SKM-1 (cell line): ENCODE measurements around the gene TMEM132C.

Experiments
- DNase-seq: peaks from one replicate; lab custom pipeline; 2025; ENCODE audit not compliant: unreplicated experiment; lab: John Stamatoyannopoulos, UW

The TMEM132C gene

DNA sequence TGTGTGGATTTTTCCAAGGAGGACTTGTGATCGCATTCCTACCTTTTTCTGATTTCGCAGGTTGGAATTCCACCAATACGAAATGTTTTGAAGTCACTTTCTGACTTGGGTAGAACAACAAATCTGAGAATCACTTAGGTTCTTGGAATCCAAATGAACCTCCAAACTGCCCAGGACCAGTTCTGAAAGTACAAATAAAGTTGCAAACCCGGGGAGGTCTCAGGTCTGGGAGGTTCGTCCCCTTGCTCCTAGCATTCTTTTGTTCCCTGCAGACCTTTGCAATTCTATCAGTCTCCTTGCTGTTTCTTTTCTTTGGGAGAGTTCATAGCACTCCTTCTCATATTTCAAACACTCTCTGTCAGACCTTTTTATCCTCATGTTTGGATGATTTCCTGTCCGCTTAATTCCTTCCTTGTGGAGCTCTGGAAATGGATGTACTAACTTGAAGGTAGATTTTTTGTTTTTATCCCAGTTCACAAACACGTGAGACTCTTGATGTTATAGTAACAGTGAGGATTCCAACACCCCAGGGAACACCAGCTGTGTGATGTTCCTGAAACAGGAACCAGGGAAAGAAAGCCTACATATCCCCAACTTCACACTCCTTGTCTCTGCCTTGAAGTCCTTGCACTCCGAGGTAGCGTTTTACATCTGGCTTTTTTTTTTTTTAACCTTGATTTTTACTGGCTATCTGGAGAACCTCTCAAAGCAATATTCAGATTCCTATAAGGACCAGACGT is 70.6 kb downstream of the TMEM132C start:
- DNase-seq, result no peak

DNA sequence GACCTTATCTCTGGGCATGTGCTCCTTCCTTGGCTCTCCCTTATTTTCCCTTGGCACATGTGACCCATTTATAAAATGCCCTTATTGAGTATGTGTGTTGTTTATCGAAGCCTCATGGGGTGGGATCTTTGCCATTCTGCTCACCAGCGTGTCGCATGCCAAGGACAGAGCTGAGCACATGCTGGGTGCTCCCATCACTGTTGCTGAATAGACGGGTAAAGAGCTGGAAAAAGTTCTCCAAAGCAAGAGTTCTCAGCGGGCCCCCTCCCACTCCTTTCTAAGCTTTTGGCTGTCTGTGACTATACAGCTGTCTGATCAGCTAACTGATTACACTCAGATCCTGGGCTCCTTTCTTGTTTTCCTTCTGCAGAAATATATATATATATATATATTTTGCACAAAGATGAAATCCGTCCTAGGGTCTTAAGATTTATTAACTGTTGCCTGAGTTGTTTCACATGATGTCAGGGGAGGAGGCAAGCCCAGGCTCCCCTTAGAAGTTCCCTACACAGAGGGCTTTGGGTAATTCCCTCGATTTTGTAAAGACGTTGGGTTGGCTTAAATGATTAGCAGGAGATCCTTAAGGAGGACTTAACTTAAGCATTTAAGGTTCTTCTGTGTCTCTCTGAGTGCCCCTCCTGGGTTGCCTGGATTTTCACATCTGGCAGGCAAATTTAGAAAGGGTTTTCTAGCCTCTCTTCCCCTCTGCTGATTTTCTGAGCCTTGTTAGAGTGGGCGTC is 71.6 kb downstream of the TMEM132C start:
- no peak for DNase-seq

DNA sequence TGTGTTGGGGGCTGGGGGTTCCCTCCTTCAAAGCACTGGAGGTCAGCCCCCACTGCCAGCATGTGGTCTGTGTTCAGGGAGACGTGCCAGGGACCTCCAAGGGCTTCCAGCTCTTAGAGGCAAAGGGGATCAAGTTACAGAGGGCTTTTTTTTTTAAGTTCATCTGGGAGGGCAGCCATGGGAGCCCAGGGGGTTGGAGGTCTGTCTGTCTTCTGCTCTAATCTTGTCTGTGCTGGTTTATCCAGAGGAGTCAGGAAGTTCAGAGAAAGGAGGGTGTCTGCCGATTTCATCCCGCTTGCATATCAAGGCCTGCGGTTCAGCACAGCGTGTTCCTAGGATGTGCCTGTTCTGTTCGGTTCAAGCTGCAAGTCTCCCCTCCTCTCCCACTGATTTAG is 72.2 kb downstream of the TMEM132C start:
- no peak for DNase-seq

DNA sequence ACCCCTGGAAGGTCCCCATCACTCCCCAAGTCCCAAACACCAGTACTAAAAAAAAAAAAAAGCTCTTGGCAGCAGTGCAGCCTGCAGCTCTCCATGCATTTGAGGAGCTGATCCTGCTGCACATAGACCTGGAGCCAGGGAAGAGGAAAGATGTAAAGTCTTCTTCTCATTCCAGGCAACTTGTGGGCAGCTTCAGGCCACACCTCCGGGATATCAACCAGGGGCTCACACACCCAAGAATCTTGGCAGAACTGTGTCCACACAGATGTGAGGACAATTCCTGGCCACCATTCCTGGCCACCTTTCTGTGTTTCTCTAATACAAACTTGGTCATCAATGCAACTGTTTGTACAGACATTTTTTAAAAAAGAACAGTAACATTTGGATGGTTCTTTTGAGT is 72.7 kb downstream of the TMEM132C start:
- DNase-seq, result no peak

DNA sequence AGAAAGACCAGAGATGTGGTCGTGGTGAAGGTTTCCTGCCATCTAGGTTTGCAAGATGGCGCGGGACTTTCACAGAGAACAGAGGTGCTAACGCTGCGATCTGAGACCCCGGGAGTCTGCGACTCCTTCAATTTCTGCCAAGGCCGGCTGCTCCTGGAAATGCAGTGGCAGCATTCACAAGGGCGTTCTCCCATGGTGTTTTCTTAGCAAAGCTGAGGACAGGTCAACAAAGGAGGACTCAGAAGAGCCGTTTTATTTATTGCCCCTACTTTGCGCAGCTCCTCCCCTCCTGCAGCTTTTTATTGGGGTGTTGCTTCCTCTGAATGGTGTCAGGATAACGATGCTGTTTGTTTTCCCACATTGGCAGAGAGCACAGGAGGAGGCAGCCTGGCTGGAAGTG is 86.3 kb downstream of the TMEM132C start:
- no peak for DNase-seq

DNA sequence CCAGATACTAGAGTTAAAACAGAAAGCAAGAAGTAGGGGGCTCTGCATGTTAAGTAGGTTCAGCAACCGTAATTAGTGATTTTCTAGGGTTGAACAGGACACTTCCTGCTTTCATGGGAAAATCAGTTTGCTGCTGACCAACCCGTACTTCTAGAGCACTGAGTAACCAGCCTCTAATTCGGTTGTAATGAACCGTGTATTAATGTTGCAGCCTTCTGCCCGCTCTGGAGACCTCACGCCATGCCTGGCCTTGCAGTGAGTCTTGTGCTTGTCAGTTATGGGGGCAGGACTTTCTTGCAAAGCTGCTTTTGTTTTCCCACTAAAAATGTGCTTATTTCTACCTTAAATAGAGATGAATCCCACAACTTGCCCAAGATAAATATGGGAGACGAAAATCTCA is 89.6 kb downstream of the TMEM132C start:
- DNase-seq, result no peak

DNA sequence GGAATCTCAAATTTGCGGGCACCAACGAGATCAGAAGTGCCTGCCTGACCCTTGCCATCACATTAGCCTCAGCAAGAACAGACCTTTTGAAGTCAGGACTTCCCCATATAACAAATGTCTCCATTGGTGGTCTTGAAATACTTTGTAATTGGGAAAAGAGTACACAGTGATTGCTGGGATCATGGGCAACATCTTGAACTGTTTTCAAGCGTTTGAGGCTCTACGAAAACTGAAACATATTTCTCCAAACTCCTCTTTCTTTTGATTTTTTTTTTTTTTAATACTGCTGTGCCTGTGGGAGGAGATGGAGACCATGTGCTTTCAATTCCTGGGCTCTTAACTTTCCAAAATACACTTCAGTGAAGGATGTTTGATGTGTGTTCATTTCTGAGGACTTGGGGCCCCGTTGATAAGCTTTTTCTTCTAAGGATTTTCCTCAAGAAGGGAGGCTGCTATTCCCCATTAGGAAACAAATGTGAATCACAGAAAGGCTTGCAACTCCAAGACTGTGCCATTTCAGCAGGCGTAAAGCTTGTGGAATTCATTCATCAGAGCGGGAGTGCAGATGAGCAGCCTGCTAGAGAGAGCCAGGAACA is 94.5 kb downstream of the TMEM132C start:
- DNase-seq, result no peak

DNA sequence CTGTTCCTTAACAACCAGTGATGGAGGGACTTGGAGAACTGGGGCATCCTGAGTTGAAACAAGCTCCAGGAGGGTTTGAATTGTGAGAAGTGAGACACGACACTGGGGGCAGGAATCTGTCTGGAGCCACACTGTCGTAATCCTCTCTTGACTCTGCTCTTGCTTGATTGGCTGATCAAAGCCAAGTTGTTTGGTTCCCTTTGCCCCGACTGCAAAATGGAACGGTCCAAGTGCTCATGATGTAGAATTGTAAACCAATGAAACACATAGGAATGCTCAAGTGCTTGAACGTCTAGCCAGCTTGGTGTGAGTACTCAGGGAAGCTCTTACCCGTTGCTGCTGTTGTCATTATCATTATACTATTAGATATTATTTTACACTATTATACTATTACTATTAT is 98.1 kb downstream of the TMEM132C start:
- no peak for DNase-seq

DNA sequence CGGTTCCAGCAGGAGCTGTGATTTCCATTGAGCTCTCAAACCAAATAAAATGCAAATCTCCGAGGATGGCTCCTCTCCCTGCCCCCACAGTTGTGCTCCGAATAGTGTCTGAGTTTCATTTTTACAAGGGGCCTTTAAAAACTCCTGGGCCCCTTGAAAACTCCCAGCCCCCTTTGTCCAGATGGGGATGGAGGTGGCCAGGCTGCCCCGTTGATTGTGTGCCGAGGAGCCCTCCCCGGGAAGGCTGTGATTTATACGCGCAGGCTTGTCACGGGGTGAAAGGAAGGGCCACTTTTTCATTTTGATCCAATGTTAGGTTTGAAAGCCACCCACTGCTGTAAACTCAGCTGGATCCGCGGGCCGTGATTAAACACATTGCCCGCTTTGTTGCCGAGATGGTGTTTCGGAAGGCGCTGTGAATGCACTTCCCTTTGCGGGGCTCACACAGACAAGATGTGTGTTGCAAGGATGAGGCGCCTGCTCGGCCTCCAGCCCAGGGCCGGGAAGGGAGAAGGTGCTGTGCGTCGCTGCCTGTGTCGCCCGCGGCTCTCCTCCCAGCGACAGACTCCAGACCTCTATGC is 98.8 kb downstream of the TMEM132C start:
- no peak for DNase-seq

DNA sequence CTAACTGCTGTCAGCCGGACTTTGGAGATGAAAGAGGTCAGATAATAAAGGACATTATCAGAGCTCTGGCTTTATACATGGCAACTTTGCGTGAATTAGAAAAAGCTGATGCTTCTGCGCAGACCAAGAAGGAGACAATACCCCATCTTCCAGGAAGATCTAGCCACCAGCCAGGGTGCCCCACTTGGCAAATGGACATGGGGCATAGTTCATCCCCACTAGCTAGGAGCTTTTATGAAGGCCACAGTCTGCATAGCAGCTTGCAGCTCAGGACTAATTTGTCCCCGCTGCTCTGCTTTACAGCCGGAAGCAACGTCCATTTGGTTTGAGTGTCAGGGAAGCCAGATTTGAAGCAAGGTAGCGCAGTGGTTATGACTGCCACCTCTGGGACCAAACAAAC is 101.0 kb downstream of the TMEM132C start:
- no peak for DNase-seq

DNA sequence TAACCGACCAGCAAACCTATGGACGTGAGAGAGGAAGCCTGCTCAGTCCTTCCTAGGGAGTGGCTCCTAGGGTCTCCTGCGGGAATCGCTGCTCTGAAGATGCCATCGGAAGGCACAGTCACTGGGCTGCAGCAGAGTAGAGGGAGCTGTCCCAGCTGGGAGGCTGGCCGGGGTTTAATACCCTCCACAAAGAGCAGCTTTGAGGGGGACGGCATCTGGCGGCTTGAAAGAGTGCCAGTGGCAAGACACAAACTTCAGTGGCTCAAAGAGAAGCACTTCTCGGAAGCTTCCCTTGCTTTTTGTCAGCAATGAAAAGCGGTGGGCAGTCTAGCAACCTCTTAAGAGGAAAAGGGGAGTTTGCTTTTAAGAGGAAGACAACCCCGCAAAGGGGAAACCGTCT is 114.6 kb downstream of the TMEM132C start:
- no peak for DNase-seq

DNA sequence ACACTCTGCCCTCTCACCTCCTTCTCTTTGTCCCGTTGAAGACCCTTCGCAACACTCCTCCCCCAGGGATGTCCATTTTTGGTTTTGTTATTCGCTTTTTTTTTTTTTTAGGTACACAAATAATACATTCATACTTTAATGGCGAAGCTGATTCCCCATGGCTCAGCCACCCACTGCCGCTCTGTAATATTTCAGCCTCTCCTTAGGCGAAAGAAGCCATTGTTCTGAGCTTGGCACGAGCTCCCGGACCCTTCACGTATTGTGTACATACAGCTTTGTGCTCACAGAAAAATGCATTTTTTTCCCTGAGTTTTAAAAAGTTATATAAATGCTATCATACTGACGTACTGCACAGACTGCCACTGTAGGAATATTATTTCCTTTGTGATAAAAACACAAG is 115.0 kb downstream of the TMEM132C start:
- DNase-seq, result no peak

DNA sequence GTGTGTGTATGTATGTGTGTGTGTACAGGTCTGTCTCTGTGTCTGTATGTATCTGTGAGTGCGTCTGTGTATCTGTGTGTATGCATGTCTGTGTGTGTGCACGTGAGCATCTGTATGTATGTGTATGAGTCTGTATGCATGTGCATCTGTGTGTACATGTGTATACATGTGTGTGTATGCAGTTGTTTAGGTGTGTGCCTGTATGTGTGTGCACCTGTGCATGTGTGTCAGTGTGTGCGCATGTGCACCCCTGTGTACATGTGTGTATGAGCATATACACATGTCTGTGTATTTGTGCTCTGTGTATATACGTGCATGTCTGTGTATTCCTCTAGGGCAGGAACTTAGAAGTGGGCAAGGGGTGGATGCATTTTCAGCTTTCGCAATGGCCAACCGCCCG is 116.0 kb downstream of the TMEM132C start:
- no peak for DNase-seq

DNA sequence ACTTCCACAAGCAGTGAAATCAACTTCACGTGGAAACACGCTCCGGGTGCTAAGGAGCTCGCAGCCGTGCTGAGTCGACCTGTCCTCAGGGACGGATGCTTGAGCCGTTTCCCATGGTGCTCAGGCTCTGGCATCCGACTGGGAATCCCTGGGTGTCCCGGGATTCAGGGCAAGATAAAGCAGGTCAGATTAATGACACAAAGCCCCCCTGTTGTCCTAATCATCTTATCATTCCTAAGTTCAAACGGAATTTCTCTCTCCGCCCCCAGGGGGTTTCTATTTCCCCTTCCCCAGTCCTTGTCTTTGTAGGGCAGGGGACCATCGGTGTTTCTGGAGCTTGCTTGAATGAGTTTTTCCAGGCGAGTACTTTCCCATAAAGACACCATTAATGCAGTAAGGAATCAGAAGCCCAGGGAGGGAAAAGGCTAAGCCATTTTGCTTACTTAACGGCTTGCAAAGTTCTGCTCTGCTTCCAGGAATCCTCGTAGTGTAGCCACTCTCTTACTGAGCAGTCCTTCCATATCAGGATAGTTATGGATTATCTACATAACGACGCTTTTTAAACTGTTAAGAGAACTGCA is 116.5 kb downstream of the TMEM132C start:
- DNase-seq, result no peak

DNA sequence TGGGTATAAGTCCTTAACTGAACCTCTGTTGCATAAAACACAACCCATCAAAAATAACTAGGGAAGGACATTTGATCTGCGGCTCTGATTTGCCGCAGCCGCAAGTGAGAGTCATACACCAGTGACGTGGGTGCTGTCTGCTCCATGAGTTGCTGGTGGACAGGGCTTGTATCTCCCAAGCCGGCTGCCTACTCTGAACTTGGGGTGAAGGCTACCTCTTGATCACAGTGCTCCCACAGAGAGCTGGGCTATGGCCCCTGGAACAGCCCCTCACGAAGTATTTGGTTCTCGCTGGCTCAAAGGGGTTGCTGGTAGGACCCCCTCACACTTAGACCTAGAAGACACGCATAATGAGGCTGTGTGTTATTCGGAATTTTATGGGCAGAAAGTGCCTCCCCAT is 118.8 kb downstream of the TMEM132C start:
- DNase-seq, result no peak

DNA sequence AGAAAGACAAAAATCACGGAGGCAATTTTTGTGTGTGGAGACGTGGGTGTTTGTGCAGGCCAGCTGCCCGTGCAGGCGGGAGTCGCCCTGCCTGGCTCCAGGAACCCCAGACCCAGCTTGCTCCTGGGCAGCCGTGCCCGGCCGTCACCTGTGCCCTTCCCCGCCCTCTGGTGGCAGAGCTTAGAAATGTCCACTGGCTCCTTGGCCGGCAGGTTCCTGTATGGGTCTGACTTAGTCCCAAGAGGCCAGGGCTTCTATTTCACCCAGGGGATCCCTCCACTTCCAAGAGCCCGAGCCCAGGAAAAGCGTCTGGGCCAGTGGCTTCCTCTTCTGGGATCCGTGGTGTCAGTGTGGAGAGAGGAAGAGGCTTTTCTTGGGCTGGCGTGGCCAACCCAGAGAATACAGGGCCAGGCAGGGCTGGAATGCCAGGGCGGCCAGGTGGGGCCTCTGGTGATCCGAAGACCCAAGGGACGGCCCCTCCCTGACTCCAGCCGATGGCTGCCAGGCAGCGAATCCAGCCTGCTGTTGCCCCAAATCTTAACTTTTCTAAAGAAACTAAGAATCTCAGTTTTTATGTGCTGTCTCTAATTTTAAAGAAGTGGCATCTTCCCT is 120.9 kb downstream of the TMEM132C start:
- no peak for DNase-seq

DNA sequence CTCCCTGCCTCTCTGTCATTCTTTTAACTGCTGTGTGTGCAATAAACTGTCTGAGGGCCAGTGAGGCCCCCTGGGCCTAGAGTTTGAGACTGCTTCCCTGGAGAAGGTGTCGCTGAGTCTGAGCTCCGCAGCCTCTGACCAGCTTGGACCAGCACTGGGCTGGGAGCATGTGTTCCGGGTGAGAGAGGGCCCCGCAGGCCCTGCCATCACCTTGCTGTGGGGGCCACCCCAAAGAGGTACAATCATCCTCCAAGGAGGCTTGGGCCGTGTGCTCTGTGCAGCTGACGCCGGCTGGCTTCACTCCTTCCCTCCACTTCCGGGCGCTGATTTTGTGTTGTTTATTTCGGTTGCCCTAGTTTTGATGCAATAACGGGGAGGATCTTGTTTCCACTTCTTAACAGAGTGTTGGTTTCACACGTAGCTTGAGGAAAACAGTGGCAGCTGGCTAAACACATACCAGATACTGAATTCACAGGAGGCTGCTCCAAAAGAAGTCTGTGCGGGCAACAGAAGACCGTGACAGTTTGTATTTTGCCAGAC is 121.6 kb downstream of the TMEM132C start:
- no peak for DNase-seq

DNA sequence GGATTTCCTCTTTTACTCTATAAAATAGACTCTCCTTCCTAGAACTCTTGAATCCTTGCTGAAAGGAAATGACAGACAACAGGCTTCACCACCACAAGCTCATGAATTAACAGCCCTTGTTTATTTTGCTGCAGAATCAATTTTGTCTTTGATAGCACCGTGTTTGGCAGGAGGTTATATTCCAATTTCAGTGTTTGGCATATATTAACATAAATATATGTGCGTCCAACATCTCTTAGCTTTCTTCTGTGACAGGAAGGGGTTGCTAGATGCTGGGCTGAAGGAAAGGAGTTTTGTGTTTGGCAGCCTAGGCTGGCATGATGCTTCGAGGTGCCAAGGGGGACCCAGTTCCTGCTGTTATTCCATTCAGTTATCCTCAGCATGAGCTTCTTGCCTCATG is 126.4 kb downstream of the TMEM132C start:
- no peak for DNase-seq

DNA sequence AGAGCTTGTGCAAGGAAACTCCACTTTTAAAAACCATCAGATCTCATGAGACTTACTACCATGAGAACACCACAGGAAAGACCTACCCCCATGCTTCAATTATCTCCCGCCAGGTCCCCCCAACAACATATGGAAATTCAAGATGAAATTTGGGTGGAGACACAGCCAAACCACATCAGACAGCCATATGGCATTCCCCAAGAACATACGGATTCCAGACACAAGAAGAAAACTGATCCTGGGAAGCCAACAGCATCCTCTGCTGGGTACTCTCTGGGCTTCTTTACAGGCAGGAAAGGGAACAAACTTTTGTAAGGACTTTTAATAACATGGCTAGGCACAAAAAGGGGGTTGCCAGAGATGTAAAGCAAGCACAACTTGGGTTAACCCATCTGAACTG is 127.2 kb downstream of the TMEM132C start:
- DNase-seq, result no peak

DNA sequence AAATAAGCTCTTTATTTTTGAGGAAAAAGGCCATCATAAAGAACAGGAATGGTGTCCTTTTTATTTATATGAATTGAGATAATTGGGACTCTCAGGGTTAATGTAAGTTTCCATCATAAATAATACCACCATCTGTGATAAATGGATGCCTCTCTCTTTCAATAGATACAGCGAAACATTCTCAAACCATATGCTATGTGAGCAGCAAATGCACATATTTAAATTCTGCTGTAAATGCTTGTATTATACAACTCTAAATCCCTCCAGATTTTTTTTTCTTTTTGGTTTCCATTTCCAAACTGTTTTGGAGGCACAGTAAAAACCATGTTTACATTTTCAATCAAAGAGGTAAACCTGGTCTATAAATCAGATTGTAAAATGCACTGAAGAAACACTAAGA is 132.3 kb downstream of the TMEM132C start:
- no peak for DNase-seq
